Retinal pigment epithelial cell (primary cell): Measurements from ENCODE around the gene C19orf85.

Source experiments
- DNase-seq: peaks from one replicate; pipeline ENCODE4 v3.0.0-alpha.2; 2010; ENCODE audit warnings: low read depth
- H3K4me3 ChIP-seq: 2 replicates; pipeline ENCODE4 v1.5.1; 2011; ENCODE audit warnings: mild to moderate bottlenecking, low read length, control low read depth, moderate library complexity
- CTCF ChIP-seq: conservative IDR thresholded peaks from 2 replicates; pipeline ENCODE4 v1.5.1; 2011; ENCODE audit warnings: low read depth, low read length, control low read depth, inconsistent platforms

The C19orf85 gene

DNA sequence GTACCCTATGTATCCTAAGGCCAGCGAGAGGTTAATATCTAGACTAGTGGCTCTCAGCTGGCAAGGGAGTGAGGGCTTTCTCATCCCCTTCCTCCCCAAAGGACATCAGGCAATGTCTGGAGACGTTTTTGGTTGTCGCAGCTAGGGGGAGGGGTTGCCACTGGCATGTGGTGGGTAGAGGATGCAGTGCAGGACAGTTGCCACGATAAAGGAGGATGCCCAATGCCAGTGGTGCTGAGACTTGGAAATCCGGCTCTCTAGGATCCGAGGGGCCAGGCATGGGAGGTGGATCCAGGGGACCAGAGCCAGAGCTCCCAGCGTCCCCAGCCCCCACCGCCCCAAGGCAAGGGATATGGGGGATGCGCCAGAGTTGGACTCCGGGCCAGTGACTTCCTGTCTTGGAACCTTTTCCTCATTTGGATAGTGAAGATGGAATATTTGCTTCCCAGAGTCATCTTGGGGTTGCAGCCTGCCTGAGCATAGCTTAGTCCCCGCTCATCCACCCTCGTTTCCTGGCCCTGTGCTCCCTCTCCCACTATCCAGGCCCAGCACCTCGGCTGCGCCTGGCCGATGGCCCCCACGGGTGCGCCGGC is 28.6 kb upstream of the C19orf85 start:
- no peak for DNase-seq
- no peak overlapping the region for H3K4me3 ChIP-seq
- no peak for TF ChIP-seq CTCF

DNA sequence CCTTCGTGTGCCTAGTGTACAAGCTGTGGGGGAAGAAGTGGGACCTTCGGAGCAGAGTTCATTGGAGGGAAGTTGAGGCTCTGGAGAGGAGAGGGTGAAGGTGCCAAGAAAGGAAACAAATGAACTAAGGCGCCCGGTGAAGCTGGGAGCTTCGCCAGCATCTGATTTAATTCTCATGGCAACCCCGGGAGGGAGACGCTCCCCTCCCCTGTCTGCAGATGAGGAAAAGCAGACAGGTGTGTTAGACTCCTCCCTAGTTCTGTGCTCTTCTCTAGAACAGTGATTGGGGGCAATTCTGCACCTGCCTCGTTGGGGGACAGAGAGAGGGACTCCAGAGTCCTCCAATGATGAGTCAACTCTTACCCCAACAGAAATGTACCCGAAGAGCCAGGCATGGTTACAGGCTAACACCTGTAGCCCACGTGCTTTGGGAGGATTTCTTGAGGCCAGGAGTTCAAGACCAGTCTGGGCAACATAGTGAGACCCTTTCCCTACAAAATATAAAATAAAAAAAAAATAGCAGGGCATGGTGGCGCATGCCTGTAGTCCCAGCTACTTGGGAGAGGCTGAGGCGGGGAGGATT is 27.9 kb upstream of the C19orf85 start:
- TF ChIP-seq CTCF: no peak
- no peak for DNase-seq
- no peak overlapping the region for H3K4me3 ChIP-seq

DNA sequence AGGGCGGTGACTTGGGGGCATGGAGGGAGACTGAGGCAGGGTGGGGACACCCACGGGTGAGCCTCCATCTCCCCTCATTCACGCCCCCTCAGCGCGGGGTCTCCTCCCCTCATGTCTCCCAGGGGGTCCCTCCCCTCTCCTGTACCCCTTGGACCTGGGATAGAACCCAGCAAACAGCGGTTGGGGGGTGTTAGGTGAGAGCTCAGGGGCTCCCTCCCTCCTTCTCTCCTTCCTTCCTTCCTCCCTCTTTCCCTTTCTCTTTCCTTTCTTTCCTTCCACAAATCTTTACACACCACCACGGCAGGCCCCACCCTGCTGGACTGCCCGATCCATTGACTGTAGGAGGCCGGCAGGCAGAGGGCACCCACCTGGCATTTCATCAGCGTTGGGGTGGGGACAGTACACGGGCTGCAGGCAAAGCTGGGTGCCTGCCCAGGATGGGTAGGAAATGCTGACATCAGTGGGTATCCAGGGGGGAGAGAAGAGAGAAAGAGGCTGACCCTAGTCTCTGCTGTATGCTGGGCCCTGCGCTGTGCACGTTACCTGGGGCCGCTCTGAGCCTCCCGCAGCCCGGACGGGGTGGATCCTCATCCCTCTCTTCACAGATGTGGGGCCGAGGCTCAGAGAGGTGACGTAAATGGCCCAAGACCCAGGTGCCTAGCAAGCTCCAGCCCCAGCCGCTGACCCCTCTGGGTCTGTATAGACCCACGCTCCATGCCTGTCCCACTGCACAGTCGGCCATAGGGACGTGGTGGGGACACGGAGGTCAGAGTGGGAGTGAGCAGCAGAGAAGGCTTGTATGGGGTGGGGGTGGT is 27.2 kb upstream of the C19orf85 start:
- DNase-seq: no peak
- no peak overlapping the region for H3K4me3 ChIP-seq
- no peak for TF ChIP-seq CTCF

- no peak for DNase-seq
- no peak overlapping the region for H3K4me3 ChIP-seq
- TF ChIP-seq CTCF: no peak
Measured at GRCh38 chr19:55490478-55491432, 26.2 kb upstream of the C19orf85 start.

GRCh38 chr19:55489711-55490477 is 25.3 kb upstream of the C19orf85 start:
- DNase-seq: no peak
- no peak for TF ChIP-seq CTCF

DNA sequence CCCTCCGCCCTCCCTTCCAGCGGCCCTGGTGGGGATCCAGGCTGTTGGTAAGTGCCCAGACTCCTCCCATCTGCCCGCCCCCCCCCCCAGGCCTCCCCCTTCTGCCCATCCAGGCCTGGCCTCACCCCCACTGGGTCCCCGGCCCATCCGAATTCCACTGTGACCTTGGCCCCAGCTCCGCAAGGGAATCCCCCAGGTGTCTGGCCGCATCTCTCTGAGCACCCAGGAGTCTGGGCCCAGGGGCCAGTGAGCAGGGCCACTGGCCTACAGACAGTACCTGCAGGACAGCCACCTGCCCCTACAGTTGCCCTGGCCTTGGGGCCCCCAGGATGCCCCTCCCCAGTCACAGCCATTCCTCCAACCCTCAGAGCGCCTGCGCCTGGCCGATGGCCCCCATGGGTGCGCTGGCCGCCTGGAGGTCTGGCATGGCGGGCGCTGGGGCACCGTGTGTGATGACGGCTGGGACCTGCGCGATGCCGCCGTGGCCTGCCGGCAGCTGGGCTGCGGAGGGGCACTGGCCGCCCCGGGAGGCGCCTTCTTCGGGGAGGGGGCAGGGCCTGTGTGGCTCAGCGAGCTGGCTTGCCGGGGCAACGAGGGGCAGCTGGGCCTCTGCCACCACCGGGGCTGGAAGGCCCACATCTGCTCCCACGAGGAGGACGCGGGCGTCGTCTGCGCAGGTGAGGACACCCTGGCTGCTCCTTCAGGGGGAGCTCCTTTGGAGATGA is 24.6 kb upstream of the C19orf85 start:
- H3K4me3 ChIP-seq: no peak overlapping the region
- DNase-seq: no peak
- TF ChIP-seq CTCF: no peak

More at GRCh38 chr19:55489711-55490477, 25.3 kb upstream of the C19orf85 start:
- H3K4me3 ChIP-seq: no peak overlapping the region
